ENCODE data around the gene VPS29.

VPS29 gene

GRCh38 chr12:110444455-110444854 is 57.5 kb downstream of the VPS29 start:
- DNase-seq (ENCODE audit: low spot score), result no peak
